D721Med (cell line): ENCODE measurements around the gene PELI3.
"Not testable (repeated sequence)": the region's sequence is repeated elsewhere in the genome, so short reads cannot be mapped to it uniquely, and the experiment has no call there.

ENCODE experiments used
- DNase-seq: peaks from one replicate; pipeline ENCODE4 v3.0.0; 2011; ENCODE audit warnings: low spot score; ENCODE audit not compliant: insufficient read length
- FAIRE-seq: peaks from 2 replicates; lab custom pipeline; 2011; peaks lifted over from hg19 to GRCh38; lab: Jason Lieb, UNC
- CTCF ChIP-seq: IDR thresholded peaks from 2 replicates; pipeline ENCODE4 v1.5.1; 2012; ENCODE audit warnings: mild to moderate bottlenecking, control low read depth; ENCODE audit not compliant: insufficient read depth; ENCODE audit errors: missing control alignments

PELI3 gene

GRCh38 chr11:66454247-66454646 lies 12.5 kb upstream of the PELI3 start:
- no peak for DNase-seq
- TF ChIP-seq CTCF, result no peak
- FAIRE-seq, result no peak

GRCh38 chr11:66454828-66455227 lies 11.9 kb upstream of the PELI3 start:
- no peak for TF ChIP-seq CTCF
- DNase-seq (no peak), FAIRE-seq (no peak)

- TF ChIP-seq CTCF, result no peak
- no peak for FAIRE-seq
- no peak for DNase-seq
These were observed 8.9 kb upstream of the PELI3 start for GRCh38 chr11:66457826-66458225.

- DNase-seq (no peak), FAIRE-seq (peak; percentile 64)
These were observed 7.4 kb upstream of the PELI3 start for GRCh38 chr11:66459138-66459778.

GRCh38 chr11:66462010-66462409 lies 4.7 kb upstream of the PELI3 start:
- TF ChIP-seq CTCF, result no peak
- DNase-seq, result no peak
- FAIRE-seq, result no peak

More at GRCh38 chr11:66459138-66459778, 7.4 kb upstream of the PELI3 start:
- TF ChIP-seq CTCF, result no peak

- no peak for TF ChIP-seq CTCF
- FAIRE-seq, result no peak
- DNase-seq, result no peak
These were observed 3.8 kb upstream of the PELI3 start for GRCh38 chr11:66462911-66463310.

- FAIRE-seq, result not testable (repeated sequence)
These were observed 2.6 kb upstream of the PELI3 start for GRCh38 chr11:66464116-66464515.

More at GRCh38 chr11:66464116-66464515, 2.6 kb upstream of the PELI3 start:
- not testable (repeated sequence) for DNase-seq
